ENCODE results near the gene TCF3.

TCF3 gene

DNA sequence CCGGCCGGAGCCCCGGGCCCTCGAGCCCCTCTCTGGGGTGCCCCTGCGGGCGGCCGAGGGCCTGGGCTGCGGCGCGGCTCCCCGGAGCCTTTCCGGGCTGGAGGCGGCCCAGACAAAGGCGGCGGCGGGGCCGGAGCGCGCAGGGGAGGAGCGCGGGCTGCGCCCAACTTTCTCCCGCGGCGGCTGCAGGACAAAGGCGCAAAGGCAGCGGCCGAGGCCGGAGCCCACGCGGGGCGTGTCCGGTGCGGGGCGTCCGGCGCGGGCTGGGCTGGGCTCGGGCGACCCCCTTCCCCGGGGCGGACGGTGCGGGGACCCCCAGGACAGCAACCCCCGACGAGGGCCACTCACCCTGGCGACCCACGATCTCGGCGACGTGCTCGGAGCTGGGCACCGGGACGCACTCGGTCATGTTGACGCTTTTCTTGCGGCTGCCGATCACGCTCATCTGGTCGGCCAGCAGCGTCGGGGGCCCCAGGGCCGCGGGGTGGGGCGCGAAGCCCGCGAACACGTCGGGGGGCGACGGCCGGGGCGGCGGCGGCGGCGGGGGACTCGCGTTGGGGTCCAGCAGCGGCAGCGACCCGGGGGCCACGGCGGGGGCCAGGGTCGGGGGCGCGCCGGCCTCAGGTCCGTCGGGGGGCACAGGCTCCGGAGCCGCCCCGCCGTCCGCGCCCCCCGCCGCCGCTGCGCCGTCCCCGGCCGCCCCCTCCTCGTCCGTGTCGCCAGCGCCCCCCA is 85.1 kb downstream of the TCF3 start:
- DNase-seq (ENCODE audit: low read depth in 3 of 3, low spot score in 1 of 3) = no peak

GRCh38 chr19:1566392-1567115 is 85.9 kb downstream of the TCF3 start:
- no peak for DNase-seq (ENCODE audit: low read depth in 3 of 3, low spot score in 1 of 3)

DNA sequence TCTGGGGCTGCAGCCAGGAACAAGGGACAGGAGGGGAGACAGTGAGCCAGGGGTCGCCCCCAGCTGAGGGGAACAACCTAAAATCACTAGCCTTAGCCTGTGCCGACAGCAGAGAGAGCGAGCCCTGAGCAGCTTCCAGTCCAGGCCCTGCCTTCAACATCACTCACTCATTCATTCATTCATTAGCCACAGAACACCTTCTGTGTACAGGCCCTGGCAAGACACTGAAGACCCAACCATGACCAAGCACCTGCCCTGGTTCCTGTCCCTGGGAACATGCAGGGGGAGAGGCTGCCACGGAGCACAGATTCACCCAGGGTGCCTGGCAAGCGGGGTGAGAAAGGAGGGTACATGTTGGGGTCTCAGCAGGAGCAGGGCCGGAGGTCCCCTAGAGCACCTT is 89.2 kb downstream of the TCF3 start:
- no peak for DNase-seq (ENCODE audit: low read depth in 3 of 3, low spot score in 1 of 3)

DNA sequence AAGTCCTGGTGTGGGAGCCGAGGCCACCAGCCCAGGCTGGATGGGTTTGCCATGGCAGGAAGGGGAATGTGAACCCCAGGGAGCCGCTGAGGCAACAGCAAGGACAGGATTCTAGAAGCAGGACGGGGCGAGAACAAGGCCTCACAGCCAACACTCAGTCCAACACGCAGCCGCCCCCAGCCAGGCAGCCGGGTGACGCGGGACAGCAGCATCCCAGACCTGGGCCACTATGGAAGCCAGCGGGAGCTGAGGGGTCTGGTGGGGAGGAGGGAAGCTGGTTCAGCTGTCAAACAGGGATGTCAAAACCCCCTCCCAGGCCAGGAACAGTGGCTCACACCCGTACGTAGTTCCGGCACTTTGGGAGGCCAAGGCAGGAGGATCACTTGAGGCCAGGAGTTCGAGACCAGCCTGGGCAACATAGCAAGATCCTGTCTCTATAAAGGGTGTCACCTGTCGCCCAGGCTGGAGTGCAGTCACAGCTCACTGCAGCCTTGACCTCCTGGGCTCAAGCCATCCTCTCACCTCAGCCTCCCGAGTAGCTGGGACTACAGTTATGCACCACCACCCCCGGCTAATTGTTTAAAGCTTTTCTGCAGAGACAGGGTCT is 91.1 kb downstream of the TCF3 start:
- no peak for DNase-seq (ENCODE audit: low read depth in 3 of 3, low spot score in 1 of 3)

GRCh38 chr19:1560286-1560882 is 92.0 kb downstream of the TCF3 start:
- no peak for DNase-seq (ENCODE audit: low read depth in 3 of 3, low spot score in 1 of 3)

Data from stimulated activated CD4-positive, alpha-beta T cell treated with anti-CD3 and anti-CD28 coated beads, TNF-alpha, amount 100 ng/mL, for 1 hour (primary cell).